GM15510 (cell line): ENCODE data around the gene EYS.

Experiments
- POLR2A ChIP-seq: IDR thresholded peaks from 3 replicates; pipeline ENCODE4 v1.6.1; 2011; ENCODE audit warnings: borderline replicate concordance; ENCODE audit not compliant: insufficient read length; ENCODE audit errors: extremely low read depth

The EYS gene

DNA sequence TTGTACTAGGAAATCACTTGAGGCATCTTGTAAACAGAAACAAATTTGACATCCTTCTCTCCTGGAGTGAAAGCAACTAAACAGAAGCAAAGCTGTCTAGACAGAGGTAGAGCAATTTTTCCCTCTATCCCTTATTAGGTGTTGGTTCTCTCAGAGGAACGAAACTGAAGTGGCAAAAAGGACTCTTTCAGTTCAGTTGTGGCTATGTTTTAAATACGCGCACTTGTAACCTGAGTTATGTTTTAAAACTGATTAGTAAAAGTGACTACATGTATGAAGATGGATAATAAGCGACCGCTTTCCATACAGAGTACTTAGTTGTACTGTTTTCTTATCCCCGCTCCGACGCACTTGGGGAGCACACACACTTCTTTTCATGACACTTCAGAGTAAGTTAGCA is 1520.4 kb downstream of the EYS start:
- TF ChIP-seq POLR2A: no peak

- no peak for TF ChIP-seq POLR2A
Measured at GRCh38 chr6:64185621-64186020, 1521.4 kb downstream of the EYS start.

DNA sequence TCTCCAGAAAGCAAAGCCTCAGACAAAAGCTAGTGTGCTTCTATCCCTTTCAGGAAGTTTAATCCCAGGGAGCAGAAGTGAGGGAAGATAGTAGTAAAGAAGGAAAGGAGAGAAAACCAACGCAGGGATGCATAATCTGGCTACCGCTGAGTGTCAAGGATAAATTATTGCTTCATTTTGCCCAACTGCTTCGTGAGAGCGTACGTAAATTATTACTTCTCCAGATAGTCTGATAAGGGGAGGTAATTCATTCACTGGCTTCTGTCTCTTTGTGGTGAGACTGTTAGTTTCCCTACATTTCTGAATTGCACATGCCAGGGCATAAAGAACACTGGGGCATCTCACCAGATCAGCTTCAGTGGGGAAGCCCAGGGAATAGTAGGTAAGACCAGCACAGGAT is 1531.7 kb downstream of the EYS start:
- no peak for TF ChIP-seq POLR2A

DNA sequence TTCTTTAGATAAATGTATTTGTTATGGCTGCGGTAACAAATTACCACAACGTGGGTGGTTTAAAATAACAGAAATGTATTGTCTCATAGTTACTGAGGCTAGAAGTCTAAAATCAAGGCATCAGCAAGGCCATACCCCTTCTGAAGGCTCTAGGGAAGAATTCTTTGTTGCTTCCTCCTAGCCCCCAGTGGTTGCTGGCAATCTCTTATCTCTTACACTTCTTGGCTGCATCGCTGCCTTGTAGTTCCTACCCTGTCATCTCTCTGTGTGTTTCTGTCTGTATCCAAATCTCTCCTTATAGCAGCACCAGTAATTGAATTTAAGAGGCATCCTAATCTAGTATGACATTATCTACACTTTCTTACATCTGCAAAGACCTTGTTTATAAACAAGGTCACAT is 1536.7 kb downstream of the EYS start:
- TF ChIP-seq POLR2A: no peak

DNA sequence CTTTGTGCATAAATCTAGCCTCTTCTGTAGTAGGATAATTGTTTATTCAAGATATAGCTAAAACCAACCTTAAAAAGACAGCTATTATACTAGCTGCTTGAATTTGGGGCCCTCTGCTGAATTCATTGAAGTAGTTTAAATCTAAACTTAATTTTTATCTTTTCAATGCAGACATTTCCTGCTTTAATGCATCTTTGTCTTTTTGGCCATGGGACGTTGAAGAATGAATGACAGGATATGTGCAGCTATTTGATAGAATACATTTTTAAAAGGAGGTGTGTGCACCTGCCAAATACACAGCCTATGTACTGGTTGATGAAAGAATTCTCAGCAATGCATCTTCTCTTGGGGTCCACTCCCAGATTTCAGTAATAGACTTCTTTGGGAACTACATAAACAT is 1546.5 kb downstream of the EYS start:
- TF ChIP-seq POLR2A: no peak

DNA sequence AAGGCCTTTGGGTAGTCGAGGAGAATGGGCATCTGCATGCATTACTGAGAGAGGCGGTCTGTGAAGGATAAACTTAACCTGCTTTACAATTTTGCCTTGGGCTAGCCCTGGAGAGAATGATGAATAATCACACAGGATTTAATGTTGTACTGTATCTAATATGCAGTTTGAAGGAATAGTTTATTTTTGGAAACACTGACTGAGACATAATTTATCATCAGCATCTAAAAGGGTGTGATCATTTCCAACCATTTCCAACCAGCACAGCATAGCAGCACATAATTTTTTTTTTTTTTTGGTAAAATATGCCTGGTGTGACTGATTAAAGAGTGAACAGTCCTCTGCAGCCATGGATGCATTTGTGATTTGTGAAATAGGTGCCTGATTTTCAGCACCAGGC is 1552.0 kb downstream of the EYS start:
- no peak for TF ChIP-seq POLR2A

DNA sequence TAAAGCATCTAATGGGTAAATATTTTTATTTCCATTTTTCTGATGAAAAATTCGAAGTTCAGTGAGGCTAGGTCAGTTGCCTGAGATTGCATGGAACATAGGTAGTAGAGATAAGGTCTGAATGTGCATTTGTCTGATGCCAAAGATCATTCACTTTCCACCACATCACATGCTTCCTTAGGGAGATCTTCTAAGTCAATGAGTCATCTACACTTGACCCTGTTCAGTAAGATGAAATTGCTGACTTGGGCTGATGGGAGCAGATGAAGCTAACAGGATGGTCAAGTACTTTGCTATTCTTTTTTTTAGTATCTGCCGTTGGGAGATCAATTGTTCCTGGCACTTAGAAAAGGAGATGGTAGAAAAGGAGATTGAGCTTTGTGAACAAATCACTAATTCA is 1560.2 kb downstream of the EYS start:
- no peak for TF ChIP-seq POLR2A

- TF ChIP-seq POLR2A: no peak
Measured at GRCh38 chr6:64146094-64146493, 1560.9 kb downstream of the EYS start.

DNA sequence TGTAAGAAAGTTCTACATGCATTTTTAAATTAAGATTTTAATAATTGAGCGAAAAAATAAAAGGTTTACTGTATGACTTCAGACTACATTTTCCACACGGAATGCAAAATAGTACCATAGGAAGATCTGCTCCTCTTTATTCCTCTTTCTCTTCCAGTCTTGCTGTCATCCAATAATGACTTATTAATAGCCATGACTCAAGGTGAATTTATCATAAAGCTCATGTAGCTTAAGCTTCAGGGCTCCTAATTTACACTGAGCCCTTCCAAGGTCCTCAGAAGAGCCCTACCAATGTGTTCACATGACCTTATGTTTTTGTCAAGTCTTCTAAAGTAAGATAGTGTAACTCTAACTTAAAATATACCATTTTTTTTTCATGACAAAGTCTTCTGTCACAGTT is 1561.4 kb downstream of the EYS start:
- TF ChIP-seq POLR2A: no peak

- TF ChIP-seq POLR2A: no peak
Measured at GRCh38 chr6:64143101-64143500, 1563.9 kb downstream of the EYS start.

DNA sequence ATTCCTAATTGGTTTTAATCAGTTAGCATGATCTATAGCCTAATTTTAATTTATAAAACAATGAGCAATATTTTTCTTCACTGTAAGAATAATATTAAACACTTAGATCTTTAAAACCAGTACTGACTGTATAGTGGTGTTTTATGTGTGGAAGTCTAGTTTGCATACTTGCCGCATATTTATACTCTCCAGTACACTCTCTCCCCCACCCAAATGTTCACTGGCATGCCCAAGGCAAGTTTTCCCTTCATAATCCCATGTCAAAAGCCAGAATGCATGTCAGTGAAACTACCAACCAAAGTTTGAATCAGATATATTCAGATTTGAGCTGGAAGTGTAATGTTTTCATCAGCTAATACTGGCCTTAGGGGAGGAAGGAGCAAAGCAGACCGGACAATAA is 1565.3 kb downstream of the EYS start:
- TF ChIP-seq POLR2A: no peak

DNA sequence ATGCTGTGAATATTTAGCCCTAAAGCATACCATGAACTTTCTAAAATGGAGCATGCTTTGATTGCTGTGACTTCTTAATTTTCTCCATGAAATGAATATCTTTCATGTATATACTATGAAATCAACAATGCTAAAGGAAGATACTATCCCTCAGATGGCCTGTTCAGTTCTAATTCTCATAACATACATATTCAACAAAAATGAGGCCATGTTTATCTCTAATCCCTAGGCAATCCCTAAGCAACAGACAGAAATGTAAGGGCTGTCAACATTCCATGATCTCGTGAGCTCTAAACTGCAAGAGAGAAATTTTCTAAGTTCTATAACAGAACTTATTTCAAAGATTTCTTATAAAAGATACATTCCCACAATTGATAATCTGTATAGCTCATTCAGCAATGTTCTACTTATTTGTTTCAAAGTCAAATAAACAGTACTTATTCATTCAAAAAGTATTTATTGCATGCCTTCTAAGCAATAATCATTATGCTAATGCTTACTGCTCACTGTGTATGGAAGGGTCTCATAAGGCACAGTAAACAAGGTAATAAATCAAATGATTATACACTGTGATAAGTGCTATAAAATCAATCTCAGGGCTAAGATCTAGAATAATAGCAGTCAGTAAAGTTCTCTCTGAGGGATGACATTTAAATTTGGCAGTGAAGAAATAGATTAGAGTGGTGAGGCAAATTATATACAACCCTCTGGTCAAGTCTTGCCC is 1578.6 kb downstream of the EYS start:
- no peak for TF ChIP-seq POLR2A

GRCh38 chr6:64123761-64124633 is 1583.0 kb downstream of the EYS start:
- no peak for TF ChIP-seq POLR2A

- no peak for TF ChIP-seq POLR2A
Measured at GRCh38 chr6:64122712-64123375, 1584.2 kb downstream of the EYS start.

DNA sequence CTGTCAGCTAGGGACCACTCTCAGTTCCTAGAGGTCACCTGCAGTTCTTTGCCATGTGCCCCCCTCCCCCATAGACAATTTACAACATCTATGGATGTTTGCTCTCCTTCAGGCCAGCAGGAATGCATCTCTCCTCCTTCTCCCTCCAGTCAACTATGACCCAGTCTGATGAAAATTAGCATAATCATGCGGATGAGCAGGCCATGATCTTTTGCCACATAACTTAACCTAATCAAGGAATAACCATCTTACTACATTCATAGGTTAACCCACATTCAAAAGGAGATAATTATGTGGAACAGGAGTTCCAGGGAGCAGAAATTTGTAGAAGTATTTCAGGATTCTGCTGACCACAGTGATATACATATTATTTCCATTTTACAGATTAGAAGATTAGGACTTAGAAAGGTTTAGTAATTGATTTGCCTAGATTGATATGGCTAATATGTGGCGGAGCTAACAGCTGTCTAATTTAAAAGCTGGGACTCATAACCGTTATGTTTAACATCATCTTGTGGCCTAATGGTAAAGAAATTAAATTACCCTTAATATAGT is 1585.9 kb downstream of the EYS start:
- TF ChIP-seq POLR2A: no peak
